H1 (cell line): Measurements from ENCODE around the gene ANKFN1.

Experiments
- ASH2L ChIP-seq: fragments of 200-600, 300-600 bp; sonication (generic); IDR thresholded peaks from one replicate; pipeline ENCODE4 v1.7.1; 2017; ENCODE audit warnings: low read length
- CBX5 ChIP-seq: fragments of 300-800, 300-1000 bp; sonication (generic); IDR thresholded peaks from 2 replicates; pipeline ENCODE4 v1.7.1; 2016; ENCODE audit warnings: antibody characterized with exemption, low read length, low read depth
- EP300 ChIP-seq, 2 experiments: IDR thresholded peaks; 1 replicate in 1 of 2; 2 replicates in 1 of 2; pipeline ENCODE4 v1.6.1; 2011 to 2012; ENCODE audit warnings: low read depth in 2 of 2, low read length in 2 of 2, mild to moderate bottlenecking in 2 of 2, borderline replicate concordance in 1 of 2, inconsistent platforms in 1 of 2, moderate library complexity in 1 of 2
- HDAC6 ChIP-seq: IDR thresholded peaks from one replicate; pipeline ENCODE4 v1.7.1; 2012; ENCODE audit warnings: low read depth, mild to moderate bottlenecking, inconsistent platforms, low read length, moderate library complexity
- MAFK ChIP-seq: IDR thresholded peaks from 2 replicates; pipeline ENCODE4 v1.6.1; 2012; ENCODE audit warnings: low read depth, mild to moderate bottlenecking, improper control_type of control experiment, low read length
- POLR2AphosphoS5 ChIP-seq: IDR thresholded peaks from 2 replicates; pipeline ENCODE4 v1.6.1; 2011; ENCODE audit warnings: low read depth, low read length
- RXRA ChIP-seq: IDR thresholded peaks from 2 replicates; pipeline ENCODE4 v1.6.1; 2011; ENCODE audit warnings: low read depth, mild to moderate bottlenecking, low read length, moderate library complexity; ENCODE audit not compliant: insufficient read depth
- SP4 ChIP-seq: IDR thresholded peaks from 2 replicates; pipeline ENCODE4 v1.6.1; 2012; ENCODE audit warnings: low read length, inconsistent platforms
- TAF1 ChIP-seq: IDR thresholded peaks from 2 replicates; pipeline ENCODE4 v1.6.1; 2011; ENCODE audit warnings: mild to moderate bottlenecking, low read depth, low read length
- TF ChIP-seq, protein P1 (sequence below), 3 experiments: IDR thresholded peaks; 1 replicate in 2 of 3; 2 replicates in 1 of 3; pipeline versions ENCODE4 v1.5.1 to v1.6.1; 2011; ENCODE audit warnings: low read length in 3 of 3, mild to moderate bottlenecking in 3 of 3, inconsistent platforms in 2 of 3, low read depth in 1 of 3, moderate library complexity in 1 of 3; ENCODE audit not compliant: insufficient read depth in 1 of 3; ENCODE audit errors: control extremely low read depth in 1 of 3

DNA sequence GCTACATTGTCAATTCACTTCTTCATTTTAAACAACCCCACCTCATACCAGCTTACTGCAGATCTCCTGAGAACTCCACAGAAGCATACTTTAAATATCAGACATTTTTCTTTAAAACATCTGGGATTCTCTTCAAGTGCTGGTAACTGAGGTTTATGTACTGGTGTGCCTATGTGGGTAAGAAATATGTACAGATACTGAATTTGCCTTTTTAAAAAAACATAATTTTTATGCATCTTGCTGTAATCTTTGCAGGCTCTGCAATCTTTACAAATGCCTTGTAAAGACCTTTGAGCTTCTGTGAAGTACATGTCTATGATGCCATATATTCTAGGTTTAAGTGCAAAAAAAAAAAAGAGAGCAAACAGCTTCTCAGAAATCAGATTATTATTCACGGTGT lies 312.6 kb downstream of the ANKFN1 start:
- TF ChIP-seq HDAC6 (no peak), CBX5 (no peak), RXRA (no peak), MAFK (no peak), SP4 (no peak), POLR2AphosphoS5 (no peak), ASH2L (no peak), EP300 (IDR thresholded peaks at IDR 0.05; ENCODE audit: borderline replicate concordance in 1 of 2, low read depth in 2 of 2, low read length in 2 of 2) (no peak), TAF1 (no peak)
- TF ChIP-seq, protein P1, sequence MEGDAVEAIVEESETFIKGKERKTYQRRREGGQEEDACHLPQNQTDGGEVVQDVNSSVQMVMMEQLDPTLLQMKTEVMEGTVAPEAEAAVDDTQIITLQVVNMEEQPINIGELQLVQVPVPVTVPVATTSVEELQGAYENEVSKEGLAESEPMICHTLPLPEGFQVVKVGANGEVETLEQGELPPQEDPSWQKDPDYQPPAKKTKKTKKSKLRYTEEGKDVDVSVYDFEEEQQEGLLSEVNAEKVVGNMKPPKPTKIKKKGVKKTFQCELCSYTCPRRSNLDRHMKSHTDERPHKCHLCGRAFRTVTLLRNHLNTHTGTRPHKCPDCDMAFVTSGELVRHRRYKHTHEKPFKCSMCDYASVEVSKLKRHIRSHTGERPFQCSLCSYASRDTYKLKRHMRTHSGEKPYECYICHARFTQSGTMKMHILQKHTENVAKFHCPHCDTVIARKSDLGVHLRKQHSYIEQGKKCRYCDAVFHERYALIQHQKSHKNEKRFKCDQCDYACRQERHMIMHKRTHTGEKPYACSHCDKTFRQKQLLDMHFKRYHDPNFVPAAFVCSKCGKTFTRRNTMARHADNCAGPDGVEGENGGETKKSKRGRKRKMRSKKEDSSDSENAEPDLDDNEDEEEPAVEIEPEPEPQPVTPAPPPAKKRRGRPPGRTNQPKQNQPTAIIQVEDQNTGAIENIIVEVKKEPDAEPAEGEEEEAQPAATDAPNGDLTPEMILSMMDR (IDR thresholded peaks at IDR 0.05; ENCODE audit: control extremely low read depth in 1 of 3, insufficient read depth in 1 of 3, low read depth in 1 of 3, low read length in 3 of 3): no peak
